ENCODE results near the gene TEX14.
"Not testable (repeated sequence)": the region's sequence is repeated elsewhere in the genome, so short reads cannot be mapped to it uniquely, and the experiment has no call there.

Gene TEX14

DNA sequence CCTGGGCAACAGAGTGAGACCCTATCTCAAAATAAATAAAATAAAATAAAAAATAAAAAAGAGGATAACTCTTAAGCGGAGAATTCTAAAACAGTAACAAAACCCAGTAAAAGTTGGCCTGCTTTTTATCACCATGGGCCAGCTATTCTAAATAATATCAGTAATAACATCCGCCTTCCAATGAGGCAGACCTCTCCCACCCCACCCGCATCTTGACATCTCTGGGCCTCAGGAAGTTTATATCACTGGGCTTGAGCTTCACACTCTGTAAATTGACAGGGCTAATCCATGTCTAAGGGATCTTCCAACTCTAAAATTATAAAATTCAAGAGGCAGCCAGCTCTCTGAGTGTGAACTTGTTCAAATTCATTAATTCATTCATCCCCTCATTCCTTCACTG is 94.5 kb downstream of the TEX14 start:
- no peak for DNase-seq (ENCODE audit: low spot score)

DNA sequence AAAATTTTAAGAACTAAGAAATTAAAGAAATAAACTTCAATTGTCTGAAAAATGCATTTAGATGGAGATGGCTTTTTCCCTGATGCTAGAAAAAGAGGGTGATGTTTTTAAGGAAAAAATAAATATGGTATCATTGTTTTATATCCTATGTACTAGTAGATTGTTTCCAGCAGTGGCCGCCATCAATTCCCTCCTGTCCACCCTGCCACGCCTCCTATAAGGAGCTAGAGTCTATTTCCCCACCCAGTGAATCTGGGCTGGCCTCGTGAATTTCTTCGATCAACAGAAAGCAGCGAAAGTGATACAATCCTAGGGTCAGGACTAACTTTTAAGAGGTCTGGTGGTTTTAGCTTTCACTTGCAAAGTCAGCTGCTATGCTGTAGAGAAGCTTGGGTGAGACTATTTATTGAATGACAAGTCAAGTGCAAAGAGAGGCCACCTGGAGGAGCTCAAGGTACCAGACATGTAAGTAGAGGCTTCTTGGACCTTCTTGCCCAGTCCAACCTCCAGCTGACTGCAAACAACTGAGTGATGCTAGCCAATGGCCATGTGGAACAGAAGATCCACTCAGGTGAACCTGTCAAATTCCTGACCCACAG is 96.6 kb downstream of the TEX14 start:
- no peak for DNase-seq (ENCODE audit: low spot score)

DNA sequence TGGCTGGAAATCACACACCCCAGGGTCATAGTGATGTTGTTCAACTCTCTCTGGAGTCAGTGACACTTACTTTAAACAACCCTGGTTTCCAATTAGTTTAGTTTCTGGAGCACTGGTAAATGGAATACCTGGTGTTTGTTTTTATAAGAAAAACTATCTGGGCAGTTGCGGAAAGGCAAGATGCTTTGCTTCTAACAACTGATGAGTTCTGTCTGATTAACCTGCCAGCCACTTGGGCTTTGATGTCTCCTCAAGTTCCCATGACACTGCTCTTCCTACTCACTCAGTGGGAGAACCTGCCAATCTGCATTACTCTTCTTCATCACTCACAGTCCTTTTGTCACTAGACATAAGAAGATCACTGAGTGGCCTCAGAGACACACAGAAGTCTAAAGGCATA is 98.7 kb downstream of the TEX14 start:
- DNase-seq (ENCODE audit: low spot score), result no peak

DNA sequence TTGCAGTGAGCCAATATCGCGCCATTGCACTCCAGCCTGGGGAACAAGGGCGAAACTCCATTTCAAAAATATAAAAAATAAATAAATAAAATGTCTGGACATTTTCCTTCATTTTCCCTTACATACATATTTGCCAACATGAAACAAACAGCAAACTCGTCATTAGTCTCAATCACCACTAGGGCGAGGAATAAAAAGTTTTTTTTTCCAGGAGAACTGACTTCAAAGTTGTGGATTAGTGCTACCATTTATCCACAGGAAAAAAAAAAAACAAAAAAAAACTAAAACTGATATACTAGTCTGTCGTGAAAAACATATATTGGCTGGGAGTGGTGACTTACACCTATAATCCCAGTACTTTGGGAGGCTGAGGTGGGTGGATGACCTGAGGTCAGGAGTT is 100.4 kb downstream of the TEX14 start:
- DNase-seq (ENCODE audit: low spot score), result no peak

DNA sequence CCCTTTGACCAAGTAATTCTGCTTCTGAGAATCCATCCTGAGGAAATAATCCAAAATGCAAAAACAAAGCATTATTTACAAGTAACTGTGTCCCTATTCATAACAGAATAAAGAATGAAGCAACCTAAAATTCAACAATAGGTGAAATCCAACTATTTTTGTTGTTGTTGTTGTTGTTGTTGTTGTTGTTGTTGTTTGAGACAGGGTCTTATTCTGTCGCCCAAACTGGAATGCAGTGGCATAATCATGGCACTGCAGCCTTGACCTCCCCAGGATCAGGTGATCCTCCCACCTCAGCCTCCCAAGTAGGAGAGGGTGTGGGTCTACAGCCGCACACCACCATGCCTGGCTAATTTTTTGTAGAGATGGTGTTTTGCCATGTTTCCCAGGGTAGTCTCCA is 101.5 kb downstream of the TEX14 start:
- no peak for DNase-seq (ENCODE audit: low spot score)

DNA sequence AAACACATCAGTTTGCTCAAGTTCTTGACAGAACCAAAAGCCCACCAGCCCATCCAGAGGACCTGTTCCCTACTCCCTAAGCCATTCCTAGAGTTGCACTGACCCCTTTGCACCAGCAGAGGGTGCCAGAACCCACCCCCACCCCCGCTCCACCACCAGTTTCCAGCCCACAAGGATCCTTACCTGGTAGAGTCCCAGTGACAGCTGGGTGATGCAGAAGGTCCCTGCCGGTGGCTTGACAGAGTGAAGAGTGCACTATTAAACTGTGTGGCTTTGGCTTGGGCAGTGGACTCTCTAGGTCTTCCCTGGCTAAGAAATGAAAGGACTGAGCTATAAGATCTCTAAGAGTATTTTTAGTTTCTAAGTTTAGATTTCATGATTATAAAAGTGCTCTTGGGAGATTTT is 104.1 kb downstream of the TEX14 start:
- DNase-seq (ENCODE audit: low spot score), result peak; percentile 42

DNA sequence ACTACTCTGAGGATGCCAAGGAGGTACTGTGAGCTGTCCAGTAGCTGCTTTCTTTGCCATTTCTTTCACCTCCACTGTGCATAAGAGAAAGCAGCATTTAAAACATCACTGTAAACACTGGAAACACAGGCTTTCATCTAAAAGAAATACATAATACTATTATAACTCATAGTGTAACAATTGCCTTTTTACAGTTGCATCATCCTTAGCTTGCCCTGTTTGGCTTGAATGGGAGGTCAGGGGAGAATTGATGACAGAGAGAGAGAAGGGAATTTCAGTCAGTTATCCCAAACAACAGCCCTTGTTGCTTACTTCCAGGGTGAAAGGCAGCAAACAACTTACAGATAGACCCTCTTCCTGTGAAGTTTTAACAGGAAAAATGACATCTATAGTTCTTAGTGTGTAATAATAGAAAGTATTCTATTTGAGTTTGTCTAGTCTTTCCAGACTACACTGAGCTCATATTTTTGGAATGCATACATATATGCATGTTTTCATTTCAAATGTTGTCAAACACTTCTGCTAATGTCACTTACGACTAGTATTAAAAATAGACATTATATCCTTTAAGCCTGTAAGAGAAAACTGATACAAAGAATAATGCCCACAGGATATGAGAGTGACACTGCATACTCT is 105.7 kb downstream of the TEX14 start:
- no peak for DNase-seq (ENCODE audit: low spot score)

DNA sequence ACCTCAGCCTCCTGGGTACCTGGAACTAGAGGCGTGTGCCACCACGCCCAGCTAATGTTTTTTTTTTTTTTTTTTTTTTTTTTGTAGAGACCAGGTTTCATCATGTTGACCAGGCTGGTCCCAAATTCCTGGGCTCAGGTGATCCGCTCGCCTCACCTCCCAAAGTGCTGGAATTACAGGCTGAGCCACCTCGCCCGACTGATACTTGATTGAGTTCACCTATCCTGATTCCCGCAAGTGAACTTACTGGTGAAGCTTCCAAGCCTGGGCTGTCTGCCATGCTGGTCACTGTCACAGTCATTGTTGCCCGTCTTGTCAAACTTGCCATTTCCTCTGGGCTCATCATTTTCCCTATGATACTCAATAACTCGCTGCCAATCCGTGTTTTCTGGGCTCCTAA is 106.3 kb downstream of the TEX14 start:
- DNase-seq (ENCODE audit: low spot score), result no peak

DNA sequence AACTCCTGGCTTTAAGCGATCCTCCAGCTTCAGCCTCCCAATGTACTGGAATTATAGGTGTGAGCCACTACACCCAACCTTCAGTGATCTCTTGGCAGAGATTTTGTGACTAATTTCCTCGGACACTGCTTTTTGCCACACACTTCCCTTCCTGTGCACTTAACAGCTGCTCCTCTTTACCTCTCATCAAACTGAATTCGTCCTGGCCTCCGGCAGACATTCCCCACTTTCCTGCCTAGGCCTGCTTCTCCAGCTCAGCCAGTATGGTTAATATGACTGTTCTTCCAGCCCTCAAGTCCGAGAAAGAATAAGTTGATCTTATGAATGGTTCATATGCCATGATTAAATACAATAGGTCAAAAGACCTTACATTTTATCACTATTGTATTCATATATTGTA is 108.4 kb downstream of the TEX14 start:
- DNase-seq (ENCODE audit: low spot score), result no peak

DNA sequence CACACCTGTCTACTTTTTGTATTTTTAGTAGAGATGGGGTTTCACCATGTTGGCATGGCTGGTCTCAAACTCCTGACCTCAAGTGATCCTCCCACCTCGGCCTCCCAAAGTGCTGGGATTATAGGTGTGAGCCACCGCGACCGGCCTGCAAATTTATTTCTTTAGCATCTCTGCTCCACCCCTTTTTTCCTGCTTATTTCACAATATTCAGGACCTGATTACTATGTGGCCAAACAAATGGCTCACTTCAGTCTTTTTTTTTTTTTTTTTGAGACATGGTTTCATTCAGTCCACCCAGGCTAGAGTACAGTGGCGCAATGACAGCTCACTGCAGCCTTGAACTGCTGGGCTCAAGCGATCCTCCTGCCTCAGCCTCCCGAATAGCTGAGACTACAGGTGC is 109.1 kb downstream of the TEX14 start:
- DNase-seq (ENCODE audit: low spot score), result not testable (repeated sequence)

DNA sequence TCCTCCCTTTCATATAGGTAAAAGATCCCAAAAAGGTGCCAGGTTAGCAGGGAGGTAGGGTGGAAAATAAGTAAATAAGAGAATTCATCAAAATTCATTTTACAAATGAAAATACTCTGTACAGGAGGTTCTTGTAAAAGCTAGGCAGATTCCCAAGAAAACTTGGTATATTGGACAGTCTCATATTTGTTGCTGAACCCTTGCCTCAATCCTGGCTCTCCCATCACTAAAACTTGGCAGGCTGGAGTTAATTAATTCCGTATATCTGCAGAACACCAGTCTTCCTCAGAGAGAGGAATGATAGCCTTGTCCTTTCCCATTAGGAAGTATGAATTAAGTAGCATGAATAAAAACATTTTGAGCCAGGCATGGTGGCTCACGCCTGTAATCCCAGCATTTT is 111.2 kb downstream of the TEX14 start:
- DNase-seq (ENCODE audit: low spot score), result no peak

DNA sequence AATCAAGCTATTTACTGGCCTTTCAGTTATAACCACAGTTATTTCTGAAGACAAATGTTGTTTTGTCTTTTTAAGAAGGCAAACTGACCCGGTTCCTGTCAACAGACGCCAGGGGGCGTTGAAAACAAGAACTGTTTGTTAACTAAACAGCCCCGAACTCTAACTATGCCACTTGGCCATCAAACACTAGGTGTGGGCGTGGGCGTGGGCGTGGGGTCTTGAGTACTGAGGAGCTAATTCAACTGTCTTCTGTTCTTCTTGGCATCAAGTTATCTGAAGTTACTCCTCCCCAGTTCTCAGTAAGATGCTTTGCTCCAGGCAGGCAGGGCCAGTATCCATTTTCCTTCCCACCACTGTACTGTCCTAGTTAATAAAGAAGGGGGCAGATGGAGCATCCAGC is 114.1 kb downstream of the TEX14 start:
- DNase-seq (ENCODE audit: low spot score), result peak; percentile 99

DNA sequence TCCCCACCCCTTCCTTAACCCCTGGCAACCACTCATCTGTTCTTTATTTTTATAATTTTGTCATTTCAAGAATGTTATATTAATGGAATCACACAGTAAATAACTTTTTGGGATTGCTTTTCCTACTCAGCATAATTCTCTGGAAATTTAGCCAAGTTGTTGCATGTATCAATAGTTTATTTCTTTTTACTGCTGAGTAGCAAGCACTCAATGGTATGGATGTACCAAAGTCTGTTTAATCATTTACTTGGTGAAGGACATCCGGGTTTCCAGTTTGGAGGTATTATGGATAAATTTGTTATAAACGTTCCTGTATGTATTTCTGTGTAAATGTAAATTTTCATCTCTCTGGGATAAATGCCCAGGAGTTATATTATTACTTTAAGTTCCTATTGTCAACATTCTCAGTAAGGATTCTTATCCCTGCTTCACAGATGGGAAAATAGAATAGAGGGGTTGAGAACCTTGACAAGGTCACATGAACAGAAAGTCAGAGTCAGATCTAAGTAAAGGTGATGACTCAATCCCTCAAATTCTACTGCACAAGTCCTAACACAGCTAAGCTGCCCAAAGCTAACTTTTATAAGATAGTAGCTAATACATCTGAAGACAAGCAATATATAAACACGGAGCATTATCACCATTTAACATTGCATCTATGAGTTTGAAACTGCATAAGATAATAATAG is 115.0 kb downstream of the TEX14 start:
- DNase-seq (ENCODE audit: low spot score), result no peak

DNA sequence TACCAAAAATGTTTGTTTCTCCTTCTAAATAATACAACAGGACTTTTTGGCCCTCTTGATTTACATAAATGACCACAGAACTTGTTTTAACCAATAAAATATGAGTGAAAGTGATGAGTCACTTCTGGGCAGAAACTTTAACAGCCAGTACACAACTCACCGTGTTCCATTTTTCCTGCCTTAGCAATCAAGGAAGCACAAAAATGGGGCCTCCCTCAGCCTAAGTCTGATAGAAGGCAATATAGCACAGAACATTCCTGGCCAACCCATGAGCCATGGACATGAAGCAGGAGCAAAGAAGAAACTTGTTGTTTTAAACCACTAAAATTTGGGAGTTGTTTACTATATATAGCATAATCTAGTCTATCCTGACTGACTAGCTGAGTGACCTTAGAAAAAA is 116.3 kb downstream of the TEX14 start:
- DNase-seq (ENCODE audit: low spot score), result no peak

DNA sequence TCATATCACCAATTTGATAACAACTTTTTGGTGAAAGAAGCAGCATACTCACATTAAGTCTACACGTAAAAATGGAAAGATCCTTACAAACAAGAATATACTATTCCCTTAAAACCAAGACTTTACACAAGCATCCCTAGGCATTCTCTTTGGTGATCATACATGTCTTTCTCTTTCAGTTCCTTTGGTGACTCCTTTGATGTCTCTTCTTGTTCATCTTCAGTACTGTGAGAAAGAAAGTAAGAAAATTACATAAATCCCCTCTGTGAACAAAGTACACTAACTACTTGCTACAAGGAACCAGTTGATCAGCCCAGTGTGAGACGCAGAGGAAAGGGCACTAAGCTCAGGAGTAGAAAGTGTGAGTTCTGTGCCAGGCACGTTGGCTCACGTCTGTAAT is 117.8 kb downstream of the TEX14 start:
- DNase-seq (ENCODE audit: low spot score), result no peak

DNA sequence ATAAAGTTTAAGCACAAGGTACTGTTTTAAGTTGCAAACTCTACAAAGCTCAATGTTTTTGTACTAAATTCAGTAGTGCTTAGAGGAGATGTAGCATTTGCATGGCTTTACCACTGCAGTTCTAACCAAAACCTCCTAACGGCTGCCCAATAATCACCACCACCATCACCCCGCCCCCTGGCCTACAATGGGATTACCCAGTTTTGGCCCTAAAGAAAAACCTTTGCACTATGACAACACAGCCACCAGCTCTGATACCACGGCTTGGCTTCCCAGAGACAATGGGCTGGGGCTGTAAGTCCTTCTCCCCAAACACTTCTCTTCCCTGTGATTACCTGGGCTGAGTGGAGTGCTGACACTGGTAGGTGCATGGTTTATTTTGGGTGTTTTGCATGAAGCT is 119.0 kb downstream of the TEX14 start:
- no peak for DNase-seq (ENCODE audit: low spot score)

DNA sequence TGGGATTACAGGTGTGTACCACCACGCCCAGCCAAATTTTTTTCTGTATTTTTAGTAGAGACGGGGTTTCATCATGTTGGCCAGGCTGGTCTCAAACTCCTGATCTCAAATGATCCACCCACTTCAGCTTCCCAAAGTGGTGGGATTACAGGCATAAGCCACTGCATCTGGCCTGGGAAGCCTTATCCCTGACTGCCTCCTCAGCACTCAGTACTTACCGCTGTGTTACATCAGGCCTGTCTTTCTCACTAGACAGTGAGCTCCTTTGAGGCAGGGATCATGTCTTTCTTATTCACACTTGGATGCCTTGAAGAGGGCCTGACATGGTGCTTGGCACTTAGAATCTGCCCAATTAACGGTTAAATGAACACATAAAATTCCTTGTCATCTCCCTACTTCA is 121.1 kb downstream of the TEX14 start:
- no peak for DNase-seq (ENCODE audit: low spot score)

DNA sequence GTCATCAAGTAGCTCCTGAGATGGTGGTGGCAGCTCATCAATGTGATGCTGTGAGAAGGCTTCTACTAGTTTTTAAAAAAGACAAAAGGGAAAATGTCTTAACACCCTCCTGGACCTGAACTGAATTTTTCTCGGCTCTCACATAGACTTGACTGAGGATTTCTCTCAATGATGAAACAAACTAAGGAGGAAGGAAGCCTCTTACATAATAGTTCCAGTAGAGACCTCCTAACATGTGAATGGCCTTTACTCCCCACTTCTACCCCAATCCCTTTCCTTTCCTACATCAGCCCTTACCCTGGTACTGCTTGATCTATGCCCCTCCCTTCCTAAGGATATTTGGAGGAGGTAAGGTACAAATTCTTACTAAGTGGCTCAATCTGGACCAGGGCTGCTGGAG is 122.6 kb downstream of the TEX14 start:
- DNase-seq (ENCODE audit: low spot score), result no peak

DNA sequence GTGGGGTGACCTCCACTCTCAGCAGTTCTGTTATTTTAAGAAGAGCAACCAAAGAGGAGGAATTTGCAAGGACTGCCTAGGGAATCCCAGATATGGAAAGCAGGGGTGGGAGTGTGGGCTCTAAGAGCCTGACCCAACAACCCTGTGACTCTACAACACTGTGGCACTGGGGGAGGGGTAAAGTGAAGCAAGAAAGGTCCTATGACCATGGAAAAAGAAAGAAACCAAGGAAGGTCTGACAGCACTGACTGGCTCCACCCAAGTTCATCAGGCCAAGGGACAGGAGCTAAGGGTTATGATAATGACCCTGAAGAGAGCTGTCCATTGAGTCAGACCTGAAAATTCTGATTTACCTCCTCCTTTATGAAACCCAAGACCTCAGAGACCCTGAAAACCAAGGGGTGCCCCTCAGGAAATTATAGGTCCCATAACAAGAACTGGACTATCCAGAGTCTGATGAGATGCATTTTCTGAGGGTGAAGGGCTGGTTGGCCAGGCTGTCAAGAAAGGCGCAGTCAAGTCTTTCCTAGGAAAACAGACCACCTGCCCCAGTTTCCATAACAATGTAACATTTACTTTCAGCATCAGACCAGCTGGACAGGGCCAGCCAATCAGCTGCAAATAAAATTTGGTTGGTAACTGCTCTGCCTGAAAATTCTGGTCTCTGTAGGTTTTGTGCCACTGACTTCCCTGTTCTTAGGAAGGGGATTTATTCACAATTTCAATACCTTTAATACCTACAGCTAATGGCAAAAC is 123.6 kb downstream of the TEX14 start:
- DNase-seq (ENCODE audit: low spot score), result no peak

DNA sequence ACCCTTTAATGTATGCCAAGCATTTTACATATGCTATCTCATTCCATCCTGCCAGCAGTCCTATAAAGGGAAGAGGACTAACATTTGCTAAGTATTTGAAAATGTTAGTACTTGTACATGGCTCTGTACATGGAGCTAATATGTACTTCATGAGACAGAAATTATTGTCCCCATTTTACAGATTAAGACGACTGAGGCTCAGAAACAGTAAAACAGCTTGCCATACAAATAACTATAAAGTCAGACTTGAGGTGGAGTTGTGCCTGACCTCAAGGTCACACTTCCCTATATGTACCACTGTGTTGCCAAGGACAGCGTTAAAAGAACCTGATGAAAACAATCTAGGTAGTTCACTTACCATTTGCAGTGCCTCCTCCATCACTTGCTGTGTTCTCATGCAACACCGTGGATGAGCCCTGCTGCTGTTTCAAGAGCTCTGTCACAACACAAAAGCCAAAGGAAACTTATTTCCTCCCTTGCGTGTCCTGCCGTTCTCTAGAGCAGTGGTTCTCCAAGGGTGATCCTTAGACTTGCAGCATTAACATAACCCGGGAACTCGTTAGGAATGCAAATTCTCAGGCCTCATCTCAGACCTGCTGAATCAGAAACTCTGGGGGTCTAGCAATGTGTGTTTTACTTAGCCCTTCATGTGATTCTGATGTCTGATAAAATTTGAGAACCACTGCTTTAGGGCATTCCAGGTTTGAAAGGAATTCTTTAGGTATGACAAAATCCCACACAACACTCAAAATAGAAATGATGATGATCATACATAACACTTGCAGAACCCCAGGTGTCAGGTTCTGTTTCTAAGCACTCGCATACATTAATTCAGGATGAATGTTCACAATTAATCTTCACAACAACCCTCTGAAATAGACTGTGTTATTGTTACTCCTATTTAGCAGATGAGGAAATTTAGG is 126.2 kb downstream of the TEX14 start:
- DNase-seq (ENCODE audit: low spot score), result no peak

DNA sequence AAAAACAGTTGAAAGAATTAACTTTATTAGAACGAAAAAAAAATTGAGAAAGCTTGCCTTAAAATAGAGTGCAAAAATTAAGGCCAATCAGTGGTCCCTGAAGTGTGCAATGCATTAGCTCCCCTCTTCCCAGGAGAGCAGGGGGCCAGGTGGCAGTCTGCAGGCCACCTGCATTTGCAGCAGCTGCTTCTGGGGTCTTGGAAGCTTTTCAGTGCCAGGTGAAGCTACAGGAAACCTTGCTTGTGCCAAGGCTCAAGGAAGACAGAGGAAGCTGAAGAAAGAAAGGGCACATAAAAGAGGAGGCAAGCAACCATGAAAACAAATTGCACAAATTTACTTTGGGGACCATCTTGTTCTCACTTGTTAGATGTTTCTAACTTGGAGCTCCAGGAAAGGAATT is 126.9 kb downstream of the TEX14 start:
- DNase-seq (ENCODE audit: low spot score), result no peak

DNA sequence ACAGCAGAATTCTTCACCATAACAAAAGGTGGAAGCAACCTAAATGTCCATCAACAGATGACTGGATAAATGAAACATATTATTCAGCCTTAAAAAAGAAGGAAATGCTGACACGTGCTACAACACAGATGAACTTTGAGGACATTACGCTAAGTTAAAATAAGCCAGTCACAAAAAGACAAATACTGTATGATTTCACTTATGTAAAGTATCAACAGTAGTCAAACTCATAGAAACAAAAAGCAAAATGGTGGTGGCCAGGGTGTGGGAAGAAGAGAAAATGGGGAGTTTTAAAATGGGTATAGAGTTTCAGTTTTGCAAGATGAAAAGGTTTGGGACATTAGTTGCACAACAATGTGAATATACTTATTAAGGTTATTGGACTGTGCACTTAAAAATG is 127.6 kb downstream of the TEX14 start:
- no peak for DNase-seq (ENCODE audit: low spot score)
